GM12878 (cell line): ENCODE measurements around the gene SLC13A2. TPM values are rescaled to one million over a fixed set of nuclear protein-coding genes. Genes with fewer than 3 reads are reported as not detected.

Source experiments
- ATAC-seq: fragments of 200-7000 bp; cut with Tn5 transposase; 3 replicates; pipeline ENCODE4 v1.9.1; 2020; ENCODE audit warnings: mild to moderate bottlenecking, moderate library complexity
- BruUV-seq: library from RNA; stranded (reverse); fragments of 400-500 nt; replicated peaks from 2 replicates; lab custom pipeline; 2021; lab: Mats Ljungman, UMichigan
- CTCF ChIA-PET: fragments of 300-600 bp; sonication (Branson Sonifier 250); formaldehyde crosslinking; extraction: SDS; loops from one replicate; lab custom pipeline; 2021; ENCODE audit warnings: inconsistent platforms; lab: Yijun Ruan, JAX
- POLR2A ChIA-PET: fragments of 350-600 bp; formaldehyde crosslinking; extraction: SDS; loops from one replicate; lab custom pipeline; 2021; ENCODE audit warnings: inconsistent platforms; lab: Charles Lee
- RAD21 ChIA-PET: fragments of 300-600 bp; sonication (Branson Sonifier 250); formaldehyde crosslinking; loops from one replicate; lab custom pipeline; 2023; ENCODE audit warnings: antibody characterized with exemption; ENCODE audit not compliant: unreplicated experiment; lab: Charles Lee
- SMC1A ChIA-PET: fragments of 300-600 bp; sonication (Branson Sonifier 250); formaldehyde crosslinking; loops from one replicate; lab custom pipeline; 2023; ENCODE audit not compliant: unreplicated experiment, uncharacterized antibody; lab: Charles Lee
- DNase-seq: peaks from one replicate; pipeline ENCODE4 v3.0.0-alpha.2; 2011; ENCODE audit warnings: low read depth, low spot score
- FAIRE-seq: peaks from 3 replicates; lab custom pipeline; 2011; peaks lifted over from hg19 to GRCh38; lab: Jason Lieb, UNC
- H2AFZ ChIP-seq: 2 replicates; pipeline ENCODE4 v1.6.0; 2011; ENCODE audit warnings: low read depth, low read length, control low read depth; ENCODE audit not compliant: control insufficient read depth
- H3K27ac ChIP-seq: 2 replicates; pipeline ENCODE4 v1.5.1; 2011; ENCODE audit warnings: control low read depth; ENCODE audit not compliant: control insufficient read depth, insufficient read depth
- H3K27me3 ChIP-seq, 2 experiments: replicated peaks in 1 of 2; 2 replicates each; pipeline versions ENCODE4 v1.6.0 to v1.6.1; 2011; ENCODE audit warnings: low read length in 1 of 2; ENCODE audit not compliant: control insufficient read depth in 2 of 2, insufficient read depth in 2 of 2
- H3K36me3 ChIP-seq, 2 experiments: 2 replicates each; pipeline ENCODE4 v1.5.1; 2011; ENCODE audit warnings: low read length in 1 of 2; ENCODE audit not compliant: control insufficient read depth in 2 of 2, insufficient read depth in 2 of 2
- H3K4me1 ChIP-seq: 2 replicates; pipeline ENCODE4 v1.6.1; 2011; ENCODE audit warnings: mild to moderate bottlenecking, low read length, moderate library complexity, mixed read lengths; ENCODE audit not compliant: control insufficient read depth, insufficient read depth
- H3K4me2 ChIP-seq: 2 replicates; pipeline ENCODE4 v1.6.0; 2011; ENCODE audit warnings: control low read depth; ENCODE audit not compliant: control insufficient read depth, insufficient read depth
- H3K4me3 ChIP-seq: fragments of 200-600 bp; sonication (generic); 2 replicates; pipeline ENCODE4 v1.5.1; 2016
- H3K79me2 ChIP-seq: 2 replicates; pipeline ENCODE4 v1.6.0; 2011; ENCODE audit warnings: low read length; ENCODE audit not compliant: control insufficient read depth, insufficient read depth
- H3K9ac ChIP-seq: 2 replicates; pipeline ENCODE4 v1.8.0; 2011; ENCODE audit warnings: low read length, control low read depth, mixed read lengths; ENCODE audit not compliant: control insufficient read depth, insufficient read depth
- H3K9me3 ChIP-seq: replicated peaks from 3 replicates; pipeline ENCODE4 v1.5.1; 2011; ENCODE audit warnings: mild to moderate bottlenecking, low read length; ENCODE audit not compliant: control insufficient read depth, insufficient read depth
- H4K20me1 ChIP-seq: 2 replicates; pipeline ENCODE4 v1.6.0; 2011; ENCODE audit not compliant: control insufficient read depth, insufficient read depth
- ASH2L ChIP-seq: fragments of 300-600, 200-600 bp; sonication (generic); IDR thresholded peaks from 2 replicates; pipeline ENCODE4 v1.6.1; 2017; ENCODE audit warnings: low read depth, mild to moderate bottlenecking, borderline replicate concordance
- CBX5 ChIP-seq: sonication (generic); IDR thresholded peaks from 2 replicates; pipeline ENCODE4 v1.6.1; 2016; ENCODE audit warnings: low read depth, moderate library complexity, mild to moderate bottlenecking, inconsistent platforms
- CTCF ChIP-seq, 3 experiments: IDR thresholded peaks in 2 of 3; conservative IDR thresholded peaks in 1 of 3; 2 replicates each; pipeline ENCODE4 v1.5.1; 2011; ENCODE audit warnings: low read depth in 3 of 3, low read length in 3 of 3, mild to moderate bottlenecking in 3 of 3, control low read depth in 2 of 3, moderate library complexity in 2 of 3, inconsistent platforms in 1 of 3, mixed read lengths in 1 of 3; ENCODE audit not compliant: control insufficient read depth in 2 of 3, insufficient read depth in 1 of 3; ENCODE audit errors: extremely low read depth in 1 of 3
- DPF2 ChIP-seq: fragments of 450-650 bp; IDR thresholded peaks from 2 replicates; pipeline ENCODE4 v1.6.1; 2017; ENCODE audit warnings: mild to moderate bottlenecking
- FOS ChIP-seq: IDR thresholded peaks from 3 replicates; pipeline ENCODE4 v1.6.1; 2011; ENCODE audit warnings: borderline replicate concordance; ENCODE audit not compliant: insufficient read length; ENCODE audit errors: extremely low read depth
- FOXM1 ChIP-seq: IDR thresholded peaks from 2 replicates; pipeline ENCODE4 v1.6.1; 2012; ENCODE audit warnings: low read depth, mild to moderate bottlenecking, inconsistent platforms, low read length, moderate library complexity
- HDAC2 ChIP-seq: fragments of 200-600 bp; sonication (generic); IDR thresholded peaks from 2 replicates; pipeline ENCODE4 v1.6.1; 2017
- IKZF2 ChIP-seq, 2 experiments: fragments of 450-650 bp; IDR thresholded peaks; 2 replicates each; pipeline ENCODE4 v1.6.1; 2017; ENCODE audit warnings: mild to moderate bottlenecking in 2 of 2, moderate library complexity in 2 of 2
- MXI1 ChIP-seq: fragments of 150-350 bp; IDR thresholded peaks from 2 replicates; pipeline ENCODE4 v1.6.1; 2011; ENCODE audit warnings: low read depth, mild to moderate bottlenecking, inconsistent platforms, low read length, improper control_type of control experiment
- MYB ChIP-seq: fragments of 150-350 bp; IDR thresholded peaks from 2 replicates; pipeline ENCODE4 v1.6.1; 2014; ENCODE audit warnings: mild to moderate bottlenecking, low read depth, low read length, borderline replicate concordance
- PBX3 ChIP-seq: IDR thresholded peaks from 2 replicates; pipeline ENCODE4 v1.6.1; 2011; ENCODE audit warnings: mild to moderate bottlenecking, low read depth, low read length, moderate library complexity; ENCODE audit not compliant: insufficient replicate concordance
- RUNX3 ChIP-seq: IDR thresholded peaks from 2 replicates; pipeline ENCODE4 v1.6.1; 2012; ENCODE audit warnings: low read length, inconsistent platforms
- SIX5 ChIP-seq: IDR thresholded peaks from 2 replicates; pipeline ENCODE4 v1.6.1; 2011; ENCODE audit warnings: mild to moderate bottlenecking, low read depth, low read length, moderate library complexity; ENCODE audit not compliant: severe bottlenecking
- SMARCA5 ChIP-seq: fragments of 450-650 bp; IDR thresholded peaks from 2 replicates; pipeline ENCODE4 v1.6.1; 2017; ENCODE audit warnings: mild to moderate bottlenecking
- SUPT20H ChIP-seq: IDR thresholded peaks from 2 replicates; pipeline ENCODE4 v1.6.1; 2011; ENCODE audit warnings: low read depth, mild to moderate bottlenecking, low read length, moderate library complexity, borderline replicate concordance; ENCODE audit not compliant: control insufficient read depth
- USF1 ChIP-seq: IDR thresholded peaks from 2 replicates; pipeline ENCODE4 v1.6.1; 2011; ENCODE audit warnings: borderline replicate concordance, low read depth, mild to moderate bottlenecking, moderate library complexity, mixed read lengths, low read length; ENCODE audit not compliant: insufficient read depth; ENCODE audit errors: extremely low read length
- WGBS: methylation state at CpG from one replicate; pipeline ENCODE4 v1.1.6; 2016; ENCODE audit warnings: low lambda C conversion rate; ENCODE audit not compliant: insufficient replicate concordance, insufficient coverage; ENCODE audit errors: missing lambda C conversion rate; 5-methylcytosine and 5-hydroxymethylcytosine counted together
- in situ Hi-C: fragments of 300-500 bp; cut with MboI; formaldehyde crosslinking; loops from 9 replicates; pipeline ENCODE4 v1.14.3; 2018; ENCODE audit warnings: mixed read lengths
- intact Hi-C: fragments of 100-400 bp; cut with micrococcal nuclease; formaldehyde crosslinking; loops from one replicate; pipeline ENCODE4 v1.14.2; 2022; ENCODE audit not compliant: unreplicated experiment
- polyA plus RNA-seq, 11 experiments: library from polyadenylated mRNA; depleted of rRNA in 4 of 11; unstranded in 6 of 11; stranded (reverse) in 5 of 11; fragments of >200 nt; fragmentation: Nextera tagmentation in 4 of 11; fragmentation: Illumina TruSeq in 1 of 11; extraction: Ambion mirVana in 4 of 11; extraction: Trizol in 1 of 11; gene quantifications; 1 replicate in 1 of 11; 2 replicates in 10 of 11; pipeline versions ENCODE4 v1.2.1 to v1.2.3, GENCODE V29; 2011 to 2016; ENCODE audit warnings: inconsistent platforms in 2 of 11, missing spikeins in 2 of 11, low read depth in 1 of 11
- total RNA-seq, 4 experiments: library from RNA; depleted of rRNA in 3 of 4; stranded (reverse); fragments of >200 nt in 3 of 4; fragmentation: Illumina TruSeq in 1 of 4; extraction: Trizol in 1 of 4; gene quantifications; 2 replicates each; pipeline versions ENCODE4 v1.2.1 to v1.2.3, GENCODE V29; 2013 to 2021

The SLC13A2 gene
- total and polyA plus RNA-seq, 10 of the 15 experiments (the other 5 are each of a cell fraction or from before 2014, with no cell fraction given): 0.03 to 0.13 (median 0.05) TPM; not detected in 6

- DNase-seq: no peak
- Histone ChIP-seq H3K79me2 (no peaks in the 10 kb centered on the region), H3K9me3 (no peaks in the 10 kb centered on the region), H4K20me1 (no peaks in the 10 kb centered on the region), H3K4me2 (no peak overlapping the region), H3K4me1 (no peaks in the 10 kb centered on the region), H3K27ac (no peak overlapping the region), H3K36me3 (no peaks in the 10 kb centered on the region), H3K9ac (no peak overlapping the region), H3K27me3 (no peaks in the 10 kb centered on the region; a peak in 1 of 4 replicates), H3K4me3 (no peak overlapping the region), H2AFZ (no peak overlapping the region)
- peak; percentile 30; the same call in 1 of the 3 replicates for ATAC-seq
- ChIA-PET RAD21 (interaction anchor here (0.8 to 1.4 kb wide), 2 partner anchors 13 to 40 kb away, joined by 4 to 5 read pairs; no protein-coding TSS in a partner anchor), SMC1A (interaction anchor here (1.8 kb wide), 1 partner anchor 40 kb away, joined by 5 read pairs; no protein-coding TSS in a partner anchor), POLR2A (interaction anchor here (1.1 kb wide), 1 partner anchor 30 kb away, joined by 3 read pairs; no protein-coding TSS in a partner anchor), CTCF (interaction anchor here (0.6 to 4.2 kb wide), 3 partner anchors 38 to 641 kb away, joined by 3 to 59 read pairs (median 4); no protein-coding TSS in a partner anchor)
- FAIRE-seq: no peak
- in situ Hi-C loops (no loop called here), intact Hi-C loops (no loop called here)
- WGBS: 27% methylated on average over 11 of the region's 11 CpGs
- TF ChIP-seq SUPT20H (no peak), MXI1 (no peak), DPF2 (no peak), RUNX3 (no peak), IKZF2 (IDR thresholded peaks at IDR 0.05) (no peak), FOXM1 (no peak), ASH2L (no peak), HDAC2 (no peak), FOS (no peak), PBX3 (no peak), CBX5 (no peak), SMARCA5 (no peak), MYB (no peak), CTCF (IDR thresholded peaks at IDR 0.05 in 2 of 3, conservative IDR thresholded peaks at IDR 0.05 in 1 of 3; ENCODE audit: control insufficient read depth in 2 of 3, extremely low read depth in 1 of 3, insufficient read depth in 1 of 3, low read depth in 3 of 3, low read length in 3 of 3) (no peak), SIX5 (no peak), USF1 (no peak)
- BruUV-seq: no TSS peak
Observed at GRCh38 chr17:28534740-28535375, 61.4 kb downstream of the SLC13A2 start.
